ENCODE measurements around the gene ZNF69. TPM values are rescaled to one million over a fixed set of nuclear protein-coding genes. Genes with fewer than 3 reads are reported as not detected.

ZNF69 gene
- total and polyA plus RNA-seq, 2 donors (not counting 1 experiment from before 2014, with no cell fraction given) = 0.92 to 2.1 TPM

- ATAC-seq (ENCODE audit: low read depth) (no peak), DNase-seq (no peak)
- Histone ChIP-seq H3K9ac (ENCODE audit: low read length) (no peak overlapping the region), H4K20me1 (ENCODE audit: control insufficient read depth, insufficient read depth, low read length, poor library complexity, severe bottlenecking) (no peaks in the 10 kb centered on the region), H3K4me3 (ENCODE audit: control extremely low read depth in 1 of 5, extremely low read depth in 1 of 5, insufficient read depth in 1 of 5, low read depth in 2 of 5, low read length in 4 of 5) (no peak overlapping the region), H3K4me2 (replicated peaks; ENCODE audit: low read depth, low read length, poor library complexity, severe bottlenecking) (no peak overlapping the region), H3K4me1 (ENCODE audit: control insufficient read depth in 2 of 2, insufficient read depth in 2 of 2, low read length in 2 of 2) (peaks cover 8 to 17% of the 10 kb centered on the region in 2 donors), H3K27me3 (replicated peaks in 1 of 4; ENCODE audit: control extremely low read depth in 1 of 4, control insufficient read depth in 3 of 4, insufficient read depth in 4 of 4, low read length in 3 of 4) (no peaks in the 10 kb centered on the region), H3K36me3 (replicated peaks in 1 of 2; ENCODE audit: control extremely low read depth in 1 of 2, control insufficient read depth in 1 of 2, extremely low read depth in 1 of 2, insufficient read depth in 2 of 2, low read length in 1 of 2) (no peaks in the 10 kb centered on the region), H2AFZ (ENCODE audit: insufficient read depth, low read depth, low read length, poor library complexity, severe bottlenecking) (no peak overlapping the region), H3K79me2 (ENCODE audit: control insufficient read depth, insufficient read depth, low read length) (peaks cover 3% of the 10 kb centered on the region), H3K9me3 (ENCODE audit: control extremely low read depth in 1 of 3, control insufficient read depth in 2 of 3, insufficient read depth in 1 of 3, low read length in 2 of 3) (peaks cover 0 to 13% (median 0%) of the 10 kb centered on the region in 3 donors), H3K27ac (ENCODE audit: low read length in 2 of 2) (no peak overlapping the region)
- no peak overlapping the region for H3K4me3 Mint-ChIP-seq
- H3K9me3 Mint-ChIP-seq (ENCODE audit: insufficient read depth) = peaks cover 3% of the 10 kb centered on the region
- H3K27ac Mint-ChIP-seq = no peak overlapping the region
- peaks cover 24% of the 10 kb centered on the region for H3K4me1 Mint-ChIP-seq
- TF ChIP-seq CTCF (IDR thresholded peaks at IDR 0.05) (no peak), EZH2 (IDR thresholded peaks at IDR 0.05; ENCODE audit: borderline replicate concordance, insufficient read depth, low read depth, low read length, poor library complexity, severe bottlenecking) (no peak)
- H3K27me3 Mint-ChIP-seq = no peaks in the 10 kb centered on the region
- WGBS (ENCODE audit: insufficient coverage) = 70% methylated on average over 2 of the region's 5 CpGs
- intact Hi-C loops (cut with micrococcal nuclease) = no loop called here
- ChIA-PET POLR2A (no interaction called here), CTCF (no interaction called here)
These were observed 3.1 kb downstream of the ZNF69 start for GRCh38 chr19:11890634-11891033.

- no peaks in the 10 kb centered on the region for H4K20me1 ChIP-seq (ENCODE audit: control insufficient read depth, insufficient read depth, low read length, poor library complexity, severe bottlenecking)
- H3K4me2 ChIP-seq (replicated peaks; ENCODE audit: low read depth, low read length, poor library complexity, severe bottlenecking) = no peak overlapping the region
- H2AFZ ChIP-seq (ENCODE audit: insufficient read depth, low read depth, low read length, poor library complexity, severe bottlenecking) = no peak overlapping the region
- TF ChIP-seq EZH2 (IDR thresholded peaks at IDR 0.05; ENCODE audit: borderline replicate concordance, insufficient read depth, low read depth, low read length, poor library complexity, severe bottlenecking) (no peak), CTCF (IDR thresholded peaks at IDR 0.05) (no peak)
- Mint-ChIP-seq H3K27ac (no peak overlapping the region), H3K4me1 (peaks cover under 1% of the 10 kb centered on the region), H3K9me3 (ENCODE audit: insufficient read depth) (no peaks in the 10 kb centered on the region), H3K27me3 (no peaks in the 10 kb centered on the region), H3K4me3 (no peak overlapping the region)
- intact Hi-C loops (cut with micrococcal nuclease) = no loop called here
- no peaks in the 10 kb centered on the region for H3K36me3 ChIP-seq (replicated peaks in 1 of 2; ENCODE audit: control extremely low read depth in 1 of 2, control insufficient read depth in 1 of 2, extremely low read depth in 1 of 2, insufficient read depth in 2 of 2, low read length in 1 of 2)
- H3K79me2 ChIP-seq (ENCODE audit: control insufficient read depth, insufficient read depth, low read length) = peaks cover 3% of the 10 kb centered on the region
- no peaks in the 10 kb centered on the region for H3K4me1 ChIP-seq (ENCODE audit: control insufficient read depth in 2 of 2, insufficient read depth in 2 of 2, low read length in 2 of 2)
- H3K9ac ChIP-seq (ENCODE audit: low read length) = no peak overlapping the region
- H3K27me3 ChIP-seq (replicated peaks in 1 of 4; ENCODE audit: control extremely low read depth in 1 of 4, control insufficient read depth in 3 of 4, insufficient read depth in 4 of 4, low read length in 3 of 4) = no peaks in the 10 kb centered on the region
- 98% methylated on average over 5 of the region's 6 CpGs for WGBS (ENCODE audit: insufficient coverage)
- ATAC-seq (ENCODE audit: low read depth) (no peak), DNase-seq (no peak)
- POLR2A ChIA-PET = no interaction called here
- H3K9me3 ChIP-seq (ENCODE audit: control extremely low read depth in 1 of 3, control insufficient read depth in 2 of 3, insufficient read depth in 1 of 3, low read length in 2 of 3) = peaks cover 0 to under 1% (median 0%) of the 10 kb centered on the region in 3 donors
- H3K27ac ChIP-seq (ENCODE audit: low read length in 2 of 2) = no peak overlapping the region
- H3K4me3 ChIP-seq (ENCODE audit: control extremely low read depth in 1 of 5, extremely low read depth in 1 of 5, insufficient read depth in 1 of 5, low read depth in 2 of 5, low read length in 4 of 5) = no peak overlapping the region
- CTCF ChIA-PET = no interaction called here
These were observed 7.3 kb downstream of the ZNF69 start for GRCh38 chr19:11894851-11895250.

Data from B cell (primary cell).